Fibroblast of lung (primary cell): ENCODE measurements around the gene TBCA. TPM values are rescaled to one million over a fixed set of nuclear protein-coding genes. Genes with fewer than 3 reads are reported as not detected.
A peak's percentile ranks its signal among the peaks of the same experiment; 100 is the strongest.

Experiments
- DNase-seq, 2 donors: peaks; one replicate each; pipeline versions ENCODE4 v3.0.0 to v3.0.0-alpha.2; 2010; ENCODE audit warnings: low read depth in 2 of 2
- H2AFZ ChIP-seq: 2 replicates; pipeline ENCODE4 v1.5.1; 2012; ENCODE audit warnings: low read length, control low read depth, inconsistent platforms
- H3K27ac ChIP-seq: 2 replicates; pipeline ENCODE4 v1.5.1; 2011; ENCODE audit warnings: low read length, control low read depth; ENCODE audit not compliant: insufficient read depth
- H3K27me3 ChIP-seq: 2 replicates; pipeline ENCODE4 v1.5.1; 2011; ENCODE audit warnings: mild to moderate bottlenecking, low read length; ENCODE audit not compliant: control insufficient read depth, insufficient read depth
- H3K36me3 ChIP-seq: 2 replicates; pipeline ENCODE4 v1.5.1; 2011; ENCODE audit warnings: low read length; ENCODE audit not compliant: control insufficient read depth, insufficient read depth
- H3K4me1 ChIP-seq: 2 replicates; pipeline ENCODE4 v1.5.1; 2011; ENCODE audit warnings: low read length; ENCODE audit not compliant: control insufficient read depth, insufficient read depth; ENCODE audit errors: extremely low read depth
- H3K4me2 ChIP-seq: 2 replicates; pipeline ENCODE4 v1.5.1; 2011; ENCODE audit warnings: low read length, control low read depth; ENCODE audit not compliant: insufficient read depth; ENCODE audit errors: extremely low read depth
- H3K4me3 ChIP-seq, 4 experiments: fragments of 200-600 bp in 1 of 4; sonication (generic) in 1 of 4; replicated peaks in 1 of 4; 2 replicates each; pipeline ENCODE4 v1.5.1; 2011 to 2016; ENCODE audit warnings: low read length in 4 of 4, low read depth in 3 of 4, mild to moderate bottlenecking in 3 of 4, control low read depth in 2 of 4, inconsistent platforms in 1 of 4, mixed read lengths in 1 of 4; ENCODE audit not compliant: insufficient read depth in 1 of 4; ENCODE audit errors: control extremely low read depth in 1 of 4
- H3K79me2 ChIP-seq: 2 replicates; pipeline ENCODE4 v1.5.1; 2012; ENCODE audit warnings: mild to moderate bottlenecking, low read length, inconsistent platforms; ENCODE audit not compliant: control insufficient read depth, insufficient read depth
- H3K9ac ChIP-seq: 2 replicates; pipeline ENCODE4 v1.5.1; 2011; ENCODE audit warnings: mild to moderate bottlenecking, low read length, control low read depth; ENCODE audit not compliant: insufficient read depth
- H3K9me3 ChIP-seq: 2 replicates; pipeline ENCODE4 v1.5.1; 2012; ENCODE audit warnings: low read depth, low read length; ENCODE audit not compliant: control insufficient read depth, insufficient read depth
- H4K20me1 ChIP-seq: 2 replicates; pipeline ENCODE4 v1.5.1; 2011; ENCODE audit warnings: low read length; ENCODE audit not compliant: control insufficient read depth, insufficient read depth; ENCODE audit errors: extremely low read depth
- EZH2 ChIP-seq: IDR thresholded peaks from 2 replicates; pipeline ENCODE4 v1.5.1; 2012; ENCODE audit warnings: low read length, control low read depth, mild to moderate bottlenecking; ENCODE audit errors: missing control alignments
- polyA minus RNA-seq: library from RNA; depleted of rRNA, polyadenylated mRNA; stranded (reverse); fragments of >200 nt; gene quantifications from 2 replicates; pipeline ENCODE4 v1.2.3, GENCODE V29; 2011; ENCODE audit warnings: low replicate concordance
- polyA plus RNA-seq, 2 donors: library from polyadenylated mRNA; depleted of rRNA in 1 of 2; stranded (reverse) in 1 of 2; unstranded in 1 of 2; fragments of >200 nt; gene quantifications; 2 replicates each; pipeline ENCODE4 v1.2.1, GENCODE V29; 2011 to 2012; ENCODE audit warnings: missing spikeins in 1 of 2
- total RNA-seq: library from RNA; depleted of rRNA; stranded (reverse); fragments of >200 nt; gene quantifications from 2 replicates; pipeline ENCODE4 v1.2.1, GENCODE V29; 2014
- TF ChIP-seq, protein P1 (sequence below), 2 donors: IDR thresholded peaks in 1 of 2; conservative IDR thresholded peaks in 1 of 2; 1 replicate in 1 of 2; 2 replicates in 1 of 2; pipeline ENCODE4 v1.5.1; 2011 to 2012; ENCODE audit warnings: low read length in 2 of 2, control low read depth in 1 of 2, inconsistent platforms in 1 of 2, low read depth in 1 of 2, mild to moderate bottlenecking in 1 of 2

TBCA gene, protein sequence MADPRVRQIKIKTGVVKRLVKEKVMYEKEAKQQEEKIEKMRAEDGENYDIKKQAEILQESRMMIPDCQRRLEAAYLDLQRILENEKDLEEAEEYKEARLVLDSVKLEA
- total RNA-seq (125 and 175 TPM in 2 replicates), polyA plus RNA-seq (237 and 238 TPM in 2 replicates), polyA minus RNA-seq (not detected in 2 replicates)
- 249 and 275 TPM in 2 replicates for polyA plus RNA-seq (2012)

DNA sequence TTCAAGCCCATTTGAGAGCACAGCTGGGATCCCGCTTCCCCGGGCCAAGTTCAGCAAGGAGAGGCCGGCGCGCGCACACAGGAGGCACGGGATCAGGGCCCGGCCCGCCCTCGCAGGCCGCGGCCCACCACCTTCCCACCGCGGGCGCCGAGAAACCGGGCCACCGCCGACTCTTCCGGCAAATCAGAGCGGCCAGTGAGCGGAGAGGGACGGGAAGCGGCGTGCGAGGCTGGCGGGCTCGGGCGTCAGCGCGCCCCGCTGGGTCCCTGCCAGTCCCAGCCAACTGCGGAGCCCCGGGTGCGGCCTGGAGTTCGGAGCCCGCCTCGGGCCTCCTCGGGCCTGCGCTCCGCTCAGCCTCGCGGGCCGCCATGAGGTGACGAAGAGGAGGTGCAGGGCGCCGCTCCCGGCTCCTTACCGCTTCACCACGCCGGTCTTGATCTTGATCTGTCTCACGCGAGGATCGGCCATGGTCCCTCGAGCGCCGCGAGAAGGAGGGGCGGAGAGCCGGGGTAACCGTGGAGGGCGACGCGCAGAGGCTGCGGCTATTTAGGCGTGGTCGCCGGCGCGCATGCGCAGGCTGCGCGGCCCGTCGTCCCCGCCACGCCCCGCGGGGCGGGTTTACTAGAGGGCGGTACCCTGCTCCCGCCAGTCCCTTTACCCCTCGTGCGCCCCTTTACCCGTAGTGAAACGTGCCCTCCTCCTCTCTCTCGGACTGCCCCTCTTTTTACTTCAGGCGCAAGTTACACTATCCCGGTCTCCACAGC is at the start of gene TBCA:
Gene TBCA, minus strand, starts transcription at position 550 of the 764 bp plus-strand sequence. Its CDS starts 82 bp downstream, at position 468.
- Histone ChIP-seq H3K79me2 (peaks cover 46% of the 10 kb centered on the region), H3K4me1 (peaks cover 5% of the 10 kb centered on the region), H3K9ac (peak within 1 kb of the TSS; percentile 97), H3K27ac (peak within 1 kb of the TSS; percentile 97), H3K4me3 (peak within 1 kb of the TSS; percentile 84 to 96 (median 88)), H2AFZ (peak within 1 kb of the TSS; percentile 96), H3K27me3 (no peaks in the 10 kb centered on the region), H3K36me3 (no peaks in the 10 kb centered on the region), H4K20me1 (no peaks in the 10 kb centered on the region), H3K4me2 (peak within 1 kb of the TSS; percentile 83), H3K9me3 (no peaks in the 10 kb centered on the region)
- peak; percentile 86 to 93 for DNase-seq
- TF ChIP-seq, protein P1, sequence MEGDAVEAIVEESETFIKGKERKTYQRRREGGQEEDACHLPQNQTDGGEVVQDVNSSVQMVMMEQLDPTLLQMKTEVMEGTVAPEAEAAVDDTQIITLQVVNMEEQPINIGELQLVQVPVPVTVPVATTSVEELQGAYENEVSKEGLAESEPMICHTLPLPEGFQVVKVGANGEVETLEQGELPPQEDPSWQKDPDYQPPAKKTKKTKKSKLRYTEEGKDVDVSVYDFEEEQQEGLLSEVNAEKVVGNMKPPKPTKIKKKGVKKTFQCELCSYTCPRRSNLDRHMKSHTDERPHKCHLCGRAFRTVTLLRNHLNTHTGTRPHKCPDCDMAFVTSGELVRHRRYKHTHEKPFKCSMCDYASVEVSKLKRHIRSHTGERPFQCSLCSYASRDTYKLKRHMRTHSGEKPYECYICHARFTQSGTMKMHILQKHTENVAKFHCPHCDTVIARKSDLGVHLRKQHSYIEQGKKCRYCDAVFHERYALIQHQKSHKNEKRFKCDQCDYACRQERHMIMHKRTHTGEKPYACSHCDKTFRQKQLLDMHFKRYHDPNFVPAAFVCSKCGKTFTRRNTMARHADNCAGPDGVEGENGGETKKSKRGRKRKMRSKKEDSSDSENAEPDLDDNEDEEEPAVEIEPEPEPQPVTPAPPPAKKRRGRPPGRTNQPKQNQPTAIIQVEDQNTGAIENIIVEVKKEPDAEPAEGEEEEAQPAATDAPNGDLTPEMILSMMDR (conservative IDR thresholded peaks at IDR 0.05 in 1 of 2, IDR thresholded peaks at IDR 0.05 in 1 of 2; ENCODE audit: low read depth in 1 of 2, low read length in 2 of 2), result no peak
- no peak for TF ChIP-seq EZH2

DNA sequence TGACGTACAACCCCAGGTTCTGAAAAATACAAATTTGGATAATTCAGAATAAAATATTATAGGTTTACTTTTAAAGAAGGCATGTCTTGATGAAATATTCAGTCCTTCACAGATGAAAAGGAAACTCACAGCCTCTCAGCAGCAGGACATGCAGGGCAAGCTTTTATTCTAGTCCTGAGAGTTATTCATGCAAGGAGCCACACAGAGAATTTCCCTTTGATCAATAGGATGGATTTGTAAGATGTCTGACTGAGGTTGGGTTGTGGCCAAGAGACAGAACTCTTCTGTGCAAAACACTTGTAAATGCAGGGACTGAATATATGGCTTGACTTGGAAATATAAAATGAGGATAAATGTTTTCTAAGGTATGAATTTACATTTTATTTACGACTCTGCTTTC is 48.8 kb upstream of the TBCA start:
- Histone ChIP-seq H3K27ac (no peak overlapping the region), H3K9ac (no peak overlapping the region), H3K79me2 (no peaks in the 10 kb centered on the region), H3K9me3 (no peaks in the 10 kb centered on the region), H3K27me3 (peaks cover 9% of the 10 kb centered on the region), H2AFZ (no peak overlapping the region), H3K4me3 (no peak overlapping the region), H3K36me3 (no peaks in the 10 kb centered on the region), H3K4me2 (no peak overlapping the region), H4K20me1 (no peaks in the 10 kb centered on the region), H3K4me1 (no peaks in the 10 kb centered on the region)
- TF ChIP-seq EZH2, result no peak
- TF ChIP-seq, protein P1 (conservative IDR thresholded peaks at IDR 0.05 in 1 of 2, IDR thresholded peaks at IDR 0.05 in 1 of 2; ENCODE audit: low read depth in 1 of 2, low read length in 2 of 2), result no peak
- no peak for DNase-seq

DNA sequence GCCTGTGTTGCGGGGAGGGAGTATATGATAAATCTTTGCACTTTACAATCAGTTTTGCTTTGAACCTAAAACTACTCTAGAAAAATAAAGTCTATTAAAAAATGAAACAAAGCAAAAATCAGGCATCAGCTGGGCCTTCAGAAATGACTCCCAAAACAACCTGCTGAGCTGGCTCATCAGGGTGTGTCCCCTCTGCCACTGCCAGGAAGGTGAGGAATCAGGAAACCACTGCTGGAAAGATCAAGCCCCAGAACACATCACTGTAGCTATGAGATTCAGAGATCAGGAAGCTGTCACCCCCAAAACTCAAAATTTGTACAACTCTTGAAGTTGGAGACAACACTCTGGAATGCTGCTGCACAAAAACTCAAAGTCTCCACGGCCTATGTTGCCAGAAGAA is 40.5 kb upstream of the TBCA start:
- TF ChIP-seq, protein P1 (conservative IDR thresholded peaks at IDR 0.05 in 1 of 2, IDR thresholded peaks at IDR 0.05 in 1 of 2; ENCODE audit: low read depth in 1 of 2, low read length in 2 of 2), result no peak
- no peak for TF ChIP-seq EZH2
- Histone ChIP-seq H3K9me3 (no peaks in the 10 kb centered on the region), H2AFZ (no peak overlapping the region), H3K36me3 (no peaks in the 10 kb centered on the region), H3K9ac (no peak overlapping the region), H3K27me3 (peaks cover 9% of the 10 kb centered on the region), H3K4me2 (no peak overlapping the region), H3K4me3 (no peak overlapping the region), H3K27ac (no peak overlapping the region), H3K4me1 (no peaks in the 10 kb centered on the region), H4K20me1 (no peaks in the 10 kb centered on the region), H3K79me2 (no peaks in the 10 kb centered on the region)
- DNase-seq, result no peak
